HG03571 (cell line): ENCODE results near the gene CHD1.

Experiments used
- ATAC-seq: cut with Tn5 transposase; IDR thresholded peaks from one replicate; pipeline ENCODE4 v1.9.1; 2021; ENCODE audit not compliant: unreplicated experiment

CHD1 gene

DNA sequence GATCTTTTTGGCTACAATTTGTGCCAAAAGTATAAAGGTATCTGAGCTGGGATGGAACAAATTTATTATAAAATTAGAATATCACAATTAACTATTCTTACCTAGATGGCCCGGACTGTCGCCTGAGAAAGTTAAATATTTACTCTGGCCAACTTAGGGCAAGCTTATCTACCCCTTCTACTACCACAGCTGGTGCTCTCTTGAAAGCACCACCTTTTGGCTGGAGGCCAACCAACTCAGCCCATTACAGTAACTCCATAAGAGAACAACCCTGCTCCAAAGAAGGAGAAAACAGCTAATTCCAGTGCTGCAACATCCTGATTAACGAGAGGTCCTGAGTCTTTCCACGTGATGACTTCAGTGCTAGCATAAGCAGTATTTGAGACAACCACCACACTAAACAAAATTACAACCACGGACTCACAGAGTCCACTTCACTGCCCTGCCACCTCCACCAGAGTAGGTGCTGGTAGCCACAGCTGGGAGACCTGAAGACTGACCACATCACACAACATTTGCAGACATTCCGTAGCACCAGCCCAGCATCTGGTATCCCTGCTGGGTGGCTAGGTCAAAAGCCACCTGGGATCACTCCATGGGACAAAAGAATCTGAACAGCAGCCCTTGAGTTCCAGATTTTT lies 112.1 kb downstream of the CHD1 start:
- ATAC-seq, result no peak

DNA sequence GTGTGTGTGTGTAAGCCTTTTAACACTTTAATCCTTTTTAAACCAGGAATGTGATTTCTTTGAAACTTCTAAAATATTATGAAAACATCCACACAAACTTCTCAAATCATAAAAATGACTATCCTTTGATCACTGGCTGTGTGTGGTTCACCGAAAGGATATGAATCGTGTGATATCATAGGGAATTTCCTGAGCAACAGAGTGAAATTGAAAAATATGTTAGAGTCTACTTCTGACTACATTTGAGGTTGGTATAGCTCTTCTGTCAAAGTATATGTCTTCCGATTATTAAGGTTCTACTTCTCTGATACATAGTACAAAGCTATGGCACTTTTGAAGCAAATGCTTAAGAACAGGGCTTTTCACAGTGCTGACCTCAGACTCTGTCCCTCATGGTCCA lies 115.1 kb downstream of the CHD1 start:
- ATAC-seq, result no peak

DNA sequence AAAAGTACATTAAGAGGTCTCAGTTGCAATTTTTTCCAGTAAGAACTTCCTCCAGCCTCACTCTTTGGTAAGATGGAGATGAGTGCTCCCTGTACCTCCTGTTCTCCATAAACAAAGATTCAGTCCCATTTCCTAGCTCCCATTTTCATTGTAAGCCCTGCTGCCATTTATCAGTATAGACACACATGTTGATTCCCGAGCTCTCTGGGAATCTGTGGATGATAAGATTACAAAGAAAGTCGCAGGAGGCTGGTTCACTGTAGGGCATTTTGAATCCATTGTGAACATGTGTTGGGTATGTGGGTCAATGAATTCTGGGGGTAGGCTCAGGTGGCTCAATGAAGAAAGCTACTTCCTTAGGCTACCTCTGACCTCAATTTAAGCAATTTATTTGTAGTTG lies 118.6 kb downstream of the CHD1 start:
- ATAC-seq, result no peak

DNA sequence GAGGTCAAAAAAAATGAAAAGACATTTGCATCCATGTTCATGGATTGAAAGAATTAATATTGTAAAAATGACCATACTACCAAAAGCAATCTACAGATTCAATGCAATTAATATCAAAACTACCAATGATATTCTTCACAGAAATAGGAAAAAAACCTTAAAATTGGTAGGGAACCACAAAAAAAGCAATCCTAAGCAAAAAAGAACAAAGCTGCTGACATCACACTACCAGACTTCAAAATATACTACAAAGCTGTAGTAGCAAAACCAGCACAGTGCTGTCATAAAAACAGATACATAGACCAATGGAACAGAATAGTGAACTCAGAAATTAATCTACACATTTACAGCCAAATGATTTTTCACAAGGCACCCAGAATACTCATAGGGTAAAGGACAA lies 121.0 kb downstream of the CHD1 start:
- ATAC-seq, result no peak

DNA sequence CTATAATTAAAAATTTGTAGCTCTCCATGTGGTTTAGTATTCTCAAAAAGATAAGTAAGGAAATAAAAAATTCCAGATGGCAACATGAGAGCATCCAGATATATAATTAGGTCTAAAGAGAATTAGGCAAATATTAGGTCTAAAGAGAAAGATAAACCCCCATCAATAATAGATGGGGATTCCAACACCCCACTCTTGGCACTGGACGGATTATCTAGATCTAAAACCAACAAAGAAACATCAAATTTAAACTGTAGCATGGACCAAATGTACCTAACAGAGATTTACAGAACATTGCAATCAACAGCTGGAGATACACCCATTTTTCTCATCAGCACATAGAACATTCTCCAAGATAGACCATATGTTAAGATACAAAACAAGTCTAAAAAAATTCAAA lies 123.7 kb downstream of the CHD1 start:
- no peak for ATAC-seq

DNA sequence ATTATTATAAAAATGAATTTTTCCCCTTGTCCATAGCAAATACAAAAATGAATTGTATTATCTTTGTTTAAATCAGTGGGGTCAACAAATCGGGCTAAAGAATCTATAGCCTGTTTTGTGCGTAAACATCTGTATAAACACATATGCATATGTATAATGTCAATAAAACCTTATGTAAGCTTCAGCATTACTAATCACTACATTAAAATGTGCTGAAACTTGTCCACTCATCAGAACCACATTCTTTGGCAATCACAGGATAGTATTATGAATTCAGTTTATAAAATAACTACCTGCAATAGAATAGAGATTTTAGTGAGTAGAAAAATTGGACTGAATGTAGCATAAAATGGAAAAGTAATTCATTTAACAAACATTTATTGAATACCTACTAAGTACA lies 124.7 kb downstream of the CHD1 start:
- no peak for ATAC-seq
